ENCODE data around the gene CD27. TPM values are rescaled to one million over a fixed set of nuclear protein-coding genes. Genes with fewer than 3 reads are reported as not detected.

CD27 gene
- total and polyA plus RNA-seq, 9 of the 15 experiments (the other 6 are each of a cell fraction or from before 2014, with no cell fraction given), result 0.24 TPM; not detected in 8

DNA sequence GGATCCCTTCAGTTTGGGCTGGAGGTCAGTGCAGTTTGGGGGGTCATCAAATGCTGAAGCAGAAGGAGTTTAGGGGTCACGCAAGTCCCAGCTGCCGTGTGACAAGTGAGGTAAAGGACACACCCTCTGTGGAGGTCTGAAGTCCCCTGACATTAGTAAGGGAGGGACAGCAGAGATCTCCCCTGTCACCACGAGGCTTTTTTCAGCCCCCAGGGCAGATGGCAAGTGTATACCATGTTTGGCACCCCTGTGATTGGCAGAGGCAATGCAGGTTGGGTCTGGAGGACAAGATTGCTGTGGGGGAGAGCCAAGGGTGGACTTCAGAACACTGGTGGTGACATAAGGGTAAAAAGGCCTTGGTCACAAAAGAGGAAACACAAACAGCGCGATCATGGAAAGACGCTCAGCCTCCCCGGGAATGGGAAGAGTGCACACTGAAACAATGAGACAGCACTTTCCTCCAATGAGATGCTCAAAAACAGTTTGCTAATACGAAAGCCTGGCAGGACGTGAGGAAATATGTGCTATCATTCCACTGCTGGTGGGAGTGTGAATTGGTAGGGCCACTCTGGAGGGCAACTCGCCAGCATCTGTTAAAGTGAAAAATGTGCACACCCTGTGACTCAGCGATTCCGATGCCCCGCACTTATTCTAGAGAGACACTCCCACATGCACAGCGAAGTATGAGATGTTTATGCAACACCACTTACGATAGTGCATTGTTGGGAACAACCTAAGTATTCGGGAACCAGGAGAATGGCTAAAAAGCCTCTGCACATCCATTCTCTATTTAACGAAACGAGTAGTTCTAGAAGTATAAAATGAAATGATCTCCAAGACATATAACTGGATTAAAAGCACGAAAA, 14.4 kb upstream of the CD27 start (continued):
- TF ChIP-seq ARID1B (IDR thresholded peaks at IDR 0.05) (peak; percentile 83), HDAC3 (IDR thresholded peaks at IDR 0.05; ENCODE audit: borderline replicate concordance, partially characterized antibody) (no peak), CREBBP (IDR thresholded peaks at IDR 0.05; ENCODE audit: low read depth, low read length) (no peak), MEF2D (tag; conservative IDR thresholded peaks at IDR 0.05; ENCODE audit: low read depth) (no peak), NUFIP1 (IDR thresholded peaks at IDR 0.05; ENCODE audit: partially characterized antibody) (no peak), ZNF134 (CRISPR knock-in tag; conservative IDR thresholded peaks at IDR 0.05) (no peak), RAD21 (CRISPR knock-in tag; conservative IDR thresholded peaks at IDR 0.05 in 1 of 2, IDR thresholded peaks at IDR 0.05 in 1 of 2) (no peak), CREM (IDR thresholded peaks at IDR 0.05; ENCODE audit: low read depth) (peak; percentile 55; the same call in 1 of the 2 replicates), GABPB1 (CRISPR knock-in tag; IDR thresholded peaks at IDR 0.05) (no peak), TBL1XR1 (IDR thresholded peaks at IDR 0.05; ENCODE audit: low read length in 2 of 2) (0 out of 4 replicates have a peak, but pooled peaks of 1 of the 2 experiments have one; percentile 49), HDAC2 (IDR thresholded peaks at IDR 0.05) (peak; percentile 93), L3MBTL2 (IDR thresholded peaks at IDR 0.05) (peak; percentile 65), KLF16 (IDR thresholded peaks at IDR 0.05) (peak; percentile 24; the same call in 1 of the 2 replicates), FOXK1 (CRISPR knock-in tag; IDR thresholded peaks at IDR 0.05; ENCODE audit: borderline replicate concordance) (no peak)
- TF ChIP-seq, protein P1, sequence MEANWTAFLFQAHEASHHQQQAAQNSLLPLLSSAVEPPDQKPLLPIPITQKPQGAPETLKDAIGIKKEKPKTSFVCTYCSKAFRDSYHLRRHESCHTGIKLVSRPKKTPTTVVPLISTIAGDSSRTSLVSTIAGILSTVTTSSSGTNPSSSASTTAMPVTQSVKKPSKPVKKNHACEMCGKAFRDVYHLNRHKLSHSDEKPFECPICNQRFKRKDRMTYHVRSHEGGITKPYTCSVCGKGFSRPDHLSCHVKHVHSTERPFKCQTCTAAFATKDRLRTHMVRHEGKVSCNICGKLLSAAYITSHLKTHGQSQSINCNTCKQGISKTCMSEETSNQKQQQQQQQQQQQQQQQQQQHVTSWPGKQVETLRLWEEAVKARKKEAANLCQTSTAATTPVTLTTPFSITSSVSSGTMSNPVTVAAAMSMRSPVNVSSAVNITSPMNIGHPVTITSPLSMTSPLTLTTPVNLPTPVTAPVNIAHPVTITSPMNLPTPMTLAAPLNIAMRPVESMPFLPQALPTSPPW (CRISPR knock-in tag; IDR thresholded peaks at IDR 0.05), result peak; percentile 53; the same call in 1 of the 2 replicates
- TF ChIP-seq, protein P2, sequence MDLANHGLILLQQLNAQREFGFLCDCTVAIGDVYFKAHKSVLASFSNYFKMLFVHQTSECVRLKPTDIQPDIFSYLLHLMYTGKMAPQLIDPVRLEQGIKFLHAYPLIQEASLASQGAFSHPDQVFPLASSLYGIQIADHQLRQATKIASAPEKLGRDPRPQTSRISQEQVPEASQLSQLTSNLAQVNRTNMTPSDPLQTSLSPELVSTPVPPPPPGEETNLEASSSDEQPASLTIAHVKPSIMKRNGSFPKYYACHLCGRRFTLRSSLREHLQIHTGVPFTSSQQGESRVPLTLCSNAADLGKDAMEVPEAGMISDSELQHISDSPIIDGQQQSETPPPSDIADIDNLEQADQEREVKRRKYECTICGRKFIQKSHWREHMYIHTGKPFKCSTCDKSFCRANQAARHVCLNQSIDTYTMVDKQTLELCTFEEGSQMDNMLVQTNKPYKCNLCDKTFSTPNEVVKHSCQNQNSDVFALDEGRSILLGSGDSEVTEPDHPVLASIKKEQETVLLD (IDR thresholded peaks at IDR 0.05), result 0 out of 2 replicates have a peak, but pooled peaks have one; percentile 20
- TF ChIP-seq, protein P3, sequence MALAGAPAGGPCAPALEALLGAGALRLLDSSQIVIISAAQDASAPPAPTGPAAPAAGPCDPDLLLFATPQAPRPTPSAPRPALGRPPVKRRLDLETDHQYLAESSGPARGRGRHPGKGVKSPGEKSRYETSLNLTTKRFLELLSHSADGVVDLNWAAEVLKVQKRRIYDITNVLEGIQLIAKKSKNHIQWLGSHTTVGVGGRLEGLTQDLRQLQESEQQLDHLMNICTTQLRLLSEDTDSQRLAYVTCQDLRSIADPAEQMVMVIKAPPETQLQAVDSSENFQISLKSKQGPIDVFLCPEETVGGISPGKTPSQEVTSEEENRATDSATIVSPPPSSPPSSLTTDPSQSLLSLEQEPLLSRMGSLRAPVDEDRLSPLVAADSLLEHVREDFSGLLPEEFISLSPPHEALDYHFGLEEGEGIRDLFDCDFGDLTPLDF (CRISPR knock-in tag; IDR thresholded peaks at IDR 0.05), result no peak
- TF ChIP-seq, protein P4, sequence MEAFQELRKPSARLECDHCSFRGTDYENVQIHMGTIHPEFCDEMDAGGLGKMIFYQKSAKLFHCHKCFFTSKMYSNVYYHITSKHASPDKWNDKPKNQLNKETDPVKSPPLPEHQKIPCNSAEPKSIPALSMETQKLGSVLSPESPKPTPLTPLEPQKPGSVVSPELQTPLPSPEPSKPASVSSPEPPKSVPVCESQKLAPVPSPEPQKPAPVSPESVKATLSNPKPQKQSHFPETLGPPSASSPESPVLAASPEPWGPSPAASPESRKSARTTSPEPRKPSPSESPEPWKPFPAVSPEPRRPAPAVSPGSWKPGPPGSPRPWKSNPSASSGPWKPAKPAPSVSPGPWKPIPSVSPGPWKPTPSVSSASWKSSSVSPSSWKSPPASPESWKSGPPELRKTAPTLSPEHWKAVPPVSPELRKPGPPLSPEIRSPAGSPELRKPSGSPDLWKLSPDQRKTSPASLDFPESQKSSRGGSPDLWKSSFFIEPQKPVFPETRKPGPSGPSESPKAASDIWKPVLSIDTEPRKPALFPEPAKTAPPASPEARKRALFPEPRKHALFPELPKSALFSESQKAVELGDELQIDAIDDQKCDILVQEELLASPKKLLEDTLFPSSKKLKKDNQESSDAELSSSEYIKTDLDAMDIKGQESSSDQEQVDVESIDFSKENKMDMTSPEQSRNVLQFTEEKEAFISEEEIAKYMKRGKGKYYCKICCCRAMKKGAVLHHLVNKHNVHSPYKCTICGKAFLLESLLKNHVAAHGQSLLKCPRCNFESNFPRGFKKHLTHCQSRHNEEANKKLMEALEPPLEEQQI (IDR thresholded peaks at IDR 0.05), result no peak
- TF ChIP-seq, protein P5, sequence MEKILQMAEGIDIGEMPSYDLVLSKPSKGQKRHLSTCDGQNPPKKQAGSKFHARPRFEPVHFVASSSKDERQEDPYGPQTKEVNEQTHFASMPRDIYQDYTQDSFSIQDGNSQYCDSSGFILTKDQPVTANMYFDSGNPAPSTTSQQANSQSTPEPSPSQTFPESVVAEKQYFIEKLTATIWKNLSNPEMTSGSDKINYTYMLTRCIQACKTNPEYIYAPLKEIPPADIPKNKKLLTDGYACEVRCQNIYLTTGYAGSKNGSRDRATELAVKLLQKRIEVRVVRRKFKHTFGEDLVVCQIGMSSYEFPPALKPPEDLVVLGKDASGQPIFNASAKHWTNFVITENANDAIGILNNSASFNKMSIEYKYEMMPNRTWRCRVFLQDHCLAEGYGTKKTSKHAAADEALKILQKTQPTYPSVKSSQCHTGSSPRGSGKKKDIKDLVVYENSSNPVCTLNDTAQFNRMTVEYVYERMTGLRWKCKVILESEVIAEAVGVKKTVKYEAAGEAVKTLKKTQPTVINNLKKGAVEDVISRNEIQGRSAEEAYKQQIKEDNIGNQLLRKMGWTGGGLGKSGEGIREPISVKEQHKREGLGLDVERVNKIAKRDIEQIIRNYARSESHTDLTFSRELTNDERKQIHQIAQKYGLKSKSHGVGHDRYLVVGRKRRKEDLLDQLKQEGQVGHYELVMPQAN (IDR thresholded peaks at IDR 0.05; ENCODE audit: borderline replicate concordance), result no peak

Measured in K562 (cell line).